Smooth muscle cell of the umbilical artery (primary cell): ENCODE measurements around the gene CDK7. TPM values are rescaled to one million over a fixed set of nuclear protein-coding genes. Genes with fewer than 3 reads are reported as not detected.

Source experiments
- total RNA-seq: library from RNA; depleted of rRNA; stranded (reverse); fragments of >200 nt; gene quantifications from 2 replicates; pipeline ENCODE4 v1.2.3, GENCODE V29; 2014

The CDK7 gene
- total RNA-seq = 60.0 and 66.8 TPM in 2 replicates

DNA sequence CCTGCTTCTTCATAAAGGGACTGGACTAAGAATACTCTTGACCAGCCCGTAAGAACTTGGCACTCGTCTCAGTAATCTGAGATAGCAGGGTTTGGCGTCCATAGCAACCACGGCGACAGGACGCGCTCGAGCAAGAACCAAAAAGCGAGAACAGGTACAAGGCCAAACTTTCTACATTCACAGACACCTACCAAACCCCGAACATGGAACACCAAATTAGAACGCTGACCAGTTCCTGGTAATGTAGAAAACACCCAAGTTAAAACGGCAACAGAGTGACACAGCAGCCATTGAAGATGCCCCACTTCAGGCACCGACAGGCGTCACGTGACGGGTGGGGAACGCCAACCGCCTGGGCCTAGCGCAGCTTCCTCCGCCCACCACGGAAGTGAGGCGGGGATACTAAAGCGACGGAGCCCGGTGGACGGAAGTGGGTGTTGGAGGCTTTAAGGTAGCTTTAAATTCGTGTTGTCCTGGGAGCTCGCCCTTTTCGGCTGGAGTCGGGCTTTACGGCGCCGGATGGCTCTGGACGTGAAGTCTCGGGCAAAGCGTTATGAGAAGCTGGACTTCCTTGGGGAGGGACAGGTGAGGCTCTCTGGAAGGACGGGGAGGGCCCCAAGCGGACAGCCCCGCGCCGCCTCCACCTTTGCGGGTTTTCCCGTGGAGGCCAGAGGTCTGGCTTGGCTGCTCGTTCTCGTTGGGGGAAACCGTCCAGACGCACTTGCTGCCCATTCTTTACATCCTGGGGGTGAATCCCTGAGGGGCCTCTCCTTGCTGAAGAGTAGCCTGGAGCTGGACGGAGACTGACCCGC lies at the start of gene CDK7:
CDK7 (plus strand) TSS at position 430 of the 812 bp plus-strand sequence; CDS start at position 520, 90 bp downstream.

DNA sequence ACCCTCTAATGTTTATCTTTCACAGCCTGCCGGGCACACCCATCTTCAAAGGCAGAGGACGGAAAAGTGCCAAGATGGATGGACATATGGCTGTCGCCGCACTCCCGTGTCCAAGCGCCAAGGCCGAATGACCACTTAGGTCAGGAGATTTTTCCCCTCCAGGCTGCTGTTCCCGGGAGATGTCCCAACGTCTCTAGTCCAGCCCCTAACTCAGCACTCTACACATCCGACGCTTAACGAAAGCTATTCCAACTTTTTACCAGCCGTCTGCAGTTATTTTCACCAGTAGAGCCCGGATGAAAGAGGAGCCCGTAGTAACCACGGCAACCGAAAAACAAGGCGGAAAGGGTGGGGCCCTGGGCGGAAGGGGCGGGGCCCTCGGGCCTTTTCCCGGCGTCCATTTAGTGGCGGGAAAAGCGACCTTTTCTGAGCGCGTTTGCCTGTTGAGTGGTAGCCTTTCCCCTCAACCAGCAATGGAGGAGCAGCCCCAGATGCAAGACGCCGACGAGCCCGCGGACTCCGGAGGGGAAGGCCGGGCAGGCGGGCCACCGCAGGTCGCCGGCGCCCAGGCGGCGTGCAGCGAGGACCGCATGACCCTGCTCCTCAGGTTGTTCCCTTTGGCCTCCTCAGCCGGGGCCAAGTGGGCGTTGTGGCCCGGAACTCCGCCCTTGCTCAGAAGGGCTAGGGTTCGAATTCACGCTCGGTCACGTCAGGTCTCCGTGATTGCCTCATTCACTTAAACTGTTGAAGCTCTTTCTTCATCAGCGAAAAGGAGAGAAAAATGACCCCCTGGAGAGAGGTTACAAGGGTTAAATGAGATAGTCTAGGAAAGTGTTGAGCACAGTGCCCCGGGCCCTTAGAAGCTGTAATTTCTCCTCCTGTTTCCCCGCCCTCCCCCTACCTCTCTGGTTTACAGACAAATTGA lies 45.3 kb upstream of the CDK7 start, which contains the start of gene CENPH:
CENPH (plus strand) TSS at position 422 of the 925 bp plus-strand sequence; CDS start at position 474, 52 bp downstream.

Other genes with a start within 250 kb of the CDK7 start
- gene SLC30A5, start 140.9 kb upstream of the CDK7 start, total RNA-seq = 70.1 and 87.3 TPM in 2 replicates
- 22.0 and 96.2 TPM in 2 replicates for gene CCNB1, start 67.7 kb upstream of the CDK7 start, total RNA-seq
- 3.6 and 10.7 TPM in 2 replicates for gene CENPH, start 45.3 kb upstream of the CDK7 start, total RNA-seq
- 4.5 and 6.0 TPM in 2 replicates for gene CCDC125, start 97.9 kb downstream of the CDK7 start, total RNA-seq
- 35.3 and 59.0 TPM in 2 replicates for gene AK6, start 134.6 kb downstream of the CDK7 start, total RNA-seq
- gene TAF9, start 134.6 kb downstream of the CDK7 start, total RNA-seq = 52.9 and 66.5 TPM in 2 replicates
- 17.8 and 19.7 TPM in 2 replicates for gene RAD17, start 134.9 kb downstream of the CDK7 start, total RNA-seq
- gene MARVELD2, start 180.2 kb downstream of the CDK7 start, total RNA-seq = 0.30 and 1.3 TPM in 2 replicates